HepG2 (cell line): Measurements from ENCODE around the gene SDK1. TPM values are rescaled to one million over a fixed set of nuclear protein-coding genes. Genes with fewer than 3 reads are reported as not detected.

Experiments
- ATAC-seq: fragments of 200-7000 bp; cut with Tn5 transposase; 3 replicates; pipeline ENCODE4 v1.9.1; 2020; ENCODE audit warnings: mild to moderate bottlenecking, moderate library complexity
- BruUV-seq: library from RNA; stranded (reverse); fragments of 400-500 nt; replicated peaks from 2 replicates; lab custom pipeline; 2021; lab: Mats Ljungman, UMichigan
- CTCF ChIA-PET: fragments of 300-600 bp; formaldehyde crosslinking; extraction: SDS; loops from one replicate; lab custom pipeline; 2021; ENCODE audit warnings: low total read pairs, inconsistent platforms, low intra/inter-chr PET ratio; lab: Yijun Ruan, JAX
- POLR2A ChIA-PET: fragments of 350-600 bp; sonication (Branson Sonifier 250); formaldehyde crosslinking; loops from one replicate; lab custom pipeline; 2020; ENCODE audit warnings: antibody characterized with exemption, inconsistent platforms; lab: Yijun Ruan, JAX
- DNase-seq: peaks from one replicate; pipeline ENCODE4 v3.0.0-alpha.2; 2015; ENCODE audit warnings: low spot score
- FAIRE-seq: peaks from 3 replicates; lab custom pipeline; 2011; peaks lifted over from hg19 to GRCh38; lab: Jason Lieb, UNC
- H2AFZ ChIP-seq: one replicate; pipeline ENCODE4 v1.6.1; 2011; ENCODE audit warnings: low read length, inconsistent platforms
- H3K27ac ChIP-seq: fragments of 300-600 bp; 3 replicates; pipeline ENCODE4 v1.8.0; 2011; ENCODE audit warnings: mixed run types, mild to moderate bottlenecking, mixed read lengths, low read length, inconsistent platforms; ENCODE audit not compliant: insufficient read depth; ENCODE audit errors: extremely low read length
- H3K27me3 ChIP-seq, 2 experiments: fragments of 200-600 bp in 1 of 2; 2 replicates in 1 of 2; 3 replicates in 1 of 2; pipeline versions ENCODE4 v1.6.0 to v1.8.0; 2011; ENCODE audit warnings: low read length in 2 of 2, mild to moderate bottlenecking in 2 of 2, moderate library complexity in 2 of 2, inconsistent platforms in 1 of 2; ENCODE audit not compliant: insufficient read depth in 2 of 2, control insufficient read depth in 1 of 2
- H3K36me3 ChIP-seq, 2 experiments: fragments of 200-600 bp in 1 of 2; replicated peaks in 1 of 2; 2 replicates in 1 of 2; 3 replicates in 1 of 2; pipeline versions ENCODE4 v1.5.1 to v1.8.0; 2011; ENCODE audit warnings: low read length in 2 of 2, inconsistent platforms in 1 of 2; ENCODE audit not compliant: insufficient read depth in 2 of 2, control insufficient read depth in 1 of 2
- H3K4me1 ChIP-seq: 2 replicates; pipeline ENCODE4 v1.5.1; 2012; ENCODE audit warnings: low read length, inconsistent platforms; ENCODE audit not compliant: insufficient read depth
- H3K4me2 ChIP-seq: 2 replicates; pipeline ENCODE4 v1.6.0; 2011; ENCODE audit warnings: low read depth, low read length, inconsistent platforms
- H3K4me3 ChIP-seq, 3 experiments: fragments of 200-600 bp in 1 of 3; sonication (generic), shearing (Covaris generic) in 1 of 3; replicated peaks in 1 of 3; 2 replicates each; pipeline ENCODE4 v1.5.1; 2011 to 2016; ENCODE audit warnings: low read length in 3 of 3, inconsistent platforms in 2 of 3, low read depth in 2 of 3, mild to moderate bottlenecking in 2 of 3, control low read depth in 1 of 3, mixed read lengths in 1 of 3; ENCODE audit not compliant: insufficient read depth in 1 of 3
- H3K79me2 ChIP-seq: one replicate; pipeline ENCODE4 v1.6.1; 2011; ENCODE audit warnings: low read length, inconsistent platforms; ENCODE audit not compliant: insufficient read depth
- H3K9ac ChIP-seq: 2 replicates; pipeline ENCODE4 v1.6.0; 2011; ENCODE audit warnings: mild to moderate bottlenecking, low read depth, low read length, inconsistent platforms; ENCODE audit not compliant: insufficient read depth
- H3K9me3 ChIP-seq: 2 replicates; pipeline ENCODE4 v1.5.1; 2012; ENCODE audit warnings: mild to moderate bottlenecking, low read length
- H4K20me1 ChIP-seq: 2 replicates; pipeline ENCODE4 v1.6.0; 2011; ENCODE audit warnings: inconsistent platforms, mild to moderate bottlenecking, low read length, moderate library complexity; ENCODE audit not compliant: insufficient read depth
- DPF2 ChIP-seq: sonication (generic); formaldehyde crosslinking; IDR thresholded peaks from 2 replicates; pipeline ENCODE4 v1.4.0; 2020; ENCODE audit warnings: mild to moderate bottlenecking, low read depth, missing genetic modification reagents, borderline replicate concordance
- JUN ChIP-seq: sonication (generic); formaldehyde crosslinking; IDR thresholded peaks from 2 replicates; pipeline ENCODE4 v1.4.0; 2020; ENCODE audit warnings: mild to moderate bottlenecking, missing genetic modification reagents
- MAFF ChIP-seq: IDR thresholded peaks from 2 replicates; pipeline ENCODE4 v1.6.1; 2011; ENCODE audit warnings: low read depth, low read length, improper control_type of control experiment
- PAWR ChIP-seq: sonication (generic); formaldehyde crosslinking; IDR thresholded peaks from 2 replicates; pipeline ENCODE4 v1.4.0; 2020; ENCODE audit warnings: missing genetic modification reagents, mild to moderate bottlenecking, borderline replicate concordance
- TP53 ChIP-seq: sonication (generic); formaldehyde crosslinking; conservative IDR thresholded peaks from 2 replicates; pipeline ENCODE4 v1.4.0; 2020; ENCODE audit warnings: missing genetic modification reagents
- ZBTB42 ChIP-seq: sonication (generic); formaldehyde crosslinking; IDR thresholded peaks from 2 replicates; pipeline ENCODE4 v1.5.0; 2020; ENCODE audit warnings: mild to moderate bottlenecking, missing genetic modification reagents
- ZNF24 ChIP-seq: fragments of 450-650 bp; IDR thresholded peaks from 2 replicates; pipeline ENCODE4 v1.6.1; 2017; ENCODE audit warnings: antibody characterized with exemption, mild to moderate bottlenecking
- ZNF850 ChIP-seq: sonication (generic); formaldehyde crosslinking; conservative IDR thresholded peaks from 2 replicates; pipeline ENCODE4 v1.9.0; 2021; ENCODE audit warnings: mild to moderate bottlenecking, missing genetic modification reagents
- WGBS: methylation state at CpG from one replicate; pipeline ENCODE4 v1.1.6; 2017; ENCODE audit warnings: low lambda C conversion rate; 5-methylcytosine and 5-hydroxymethylcytosine counted together
- in situ Hi-C: cut with HindIII; loops from 2 replicates; pipeline ENCODE4 v1.10.0; 2017; ENCODE audit warnings: low pct_unique_long_range_greater_than_20kb; ENCODE audit not compliant: extremely low pct_ligation_motif_present
- intact Hi-C: fragments of 100-400 bp; cut with micrococcal nuclease; formaldehyde crosslinking; loops from one replicate; pipeline ENCODE4 v1.10.0; 2022; ENCODE audit not compliant: unreplicated experiment
- polyA plus RNA-seq, 8 experiments: library from polyadenylated mRNA; depleted of rRNA in 3 of 8; stranded (reverse) in 7 of 8; unstranded in 1 of 8; fragments of >200 nt; fragmentation: Illumina TruSeq in 4 of 8; extraction: Trizol in 4 of 8; gene quantifications; 2 replicates each; pipeline versions ENCODE4 v1.2.1 to v1.2.3, GENCODE V29; 2011 to 2016; ENCODE audit warnings: low read depth in 4 of 8, missing spikeins in 1 of 8, mixed read lengths in 1 of 8; ENCODE audit not compliant: insufficient read depth in 1 of 8
- total RNA-seq, 5 experiments: library from RNA; depleted of rRNA; stranded (reverse); fragments of >200 nt; fragmentation: Illumina TruSeq; extraction: Trizol; gene quantifications; 2 replicates each; pipeline ENCODE4 v1.2.3, GENCODE V29; 2016; ENCODE audit warnings: low read depth in 1 of 5
- TF ChIP-seq, protein P1 (sequence below): sonication (generic); formaldehyde crosslinking; IDR thresholded peaks from 2 replicates; pipeline ENCODE4 v1.5.0; 2020; ENCODE audit warnings: missing genetic modification reagents
- TF ChIP-seq, protein P2 (sequence below): sonication (generic); formaldehyde crosslinking; IDR thresholded peaks from 2 replicates; pipeline ENCODE4 v1.4.0; 2020; ENCODE audit warnings: missing genetic modification reagents

SDK1 gene
- total and polyA plus RNA-seq, 2 of the 13 experiments (the other 11 are each of a cell fraction or from before 2014, with no cell fraction given), result 0.35 to 2.4 TPM

DNA sequence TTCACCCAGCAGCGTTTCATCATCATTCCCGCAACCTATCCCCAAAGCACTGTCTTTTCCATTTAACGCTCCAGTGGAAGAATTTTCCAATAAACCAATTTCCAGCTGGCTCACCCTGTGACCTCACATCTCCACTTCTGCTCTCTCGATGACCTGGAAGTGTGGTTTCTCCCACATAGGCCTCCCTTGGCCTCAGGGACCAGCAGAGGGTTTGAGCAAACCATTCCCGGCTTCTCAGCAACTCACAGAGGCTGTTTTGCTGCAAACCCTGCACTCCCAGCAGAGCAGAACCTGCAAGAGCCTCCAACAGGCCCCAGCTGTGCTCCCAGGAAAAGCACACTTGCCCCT lies 858.1 kb downstream of the SDK1 start:
- no peaks in the 10 kb centered on the region for H3K27me3 ChIP-seq
- 90% methylated on average over 5 of the region's 5 CpGs for WGBS
- FAIRE-seq (no peak), DNase-seq (no peak)
- H3K4me1 ChIP-seq, result peaks cover 19% of the 10 kb centered on the region
- no peak overlapping the region for H2AFZ ChIP-seq
- no peak overlapping the region for H3K4me3 ChIP-seq
- POLR2A ChIA-PET, result no interaction called here
- no peak overlapping the region for H3K9ac ChIP-seq
- H3K36me3 ChIP-seq, result no peaks in the 10 kb centered on the region
- no peak overlapping the region for H3K4me2 ChIP-seq
- in situ Hi-C loops, result no loop called here
- H3K27ac ChIP-seq, result no peak overlapping the region
- no peak for TF ChIP-seq MAFF
- TF ChIP-seq JUN (CRISPR knock-in tag), result no peak
- no peak for TF ChIP-seq DPF2 (CRISPR knock-in tag)
- TF ChIP-seq, protein P1, sequence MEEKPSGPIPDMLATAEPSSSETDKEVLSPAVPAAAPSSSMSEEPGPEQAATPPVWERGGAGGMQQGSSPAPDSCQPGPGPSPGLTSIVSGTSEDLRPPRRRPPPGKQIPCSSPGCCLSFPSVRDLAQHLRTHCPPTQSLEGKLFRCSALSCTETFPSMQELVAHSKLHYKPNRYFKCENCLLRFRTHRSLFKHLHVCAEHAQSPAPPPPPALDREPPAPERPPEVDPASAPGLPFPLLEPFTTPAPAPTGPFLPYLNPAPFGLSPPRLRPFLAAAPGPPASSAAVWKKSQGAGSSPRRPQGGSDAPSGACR (CRISPR knock-in tag), result no peak
- no peak for TF ChIP-seq PAWR (CRISPR knock-in tag)
- TF ChIP-seq ZBTB42, result no peak
- TF ChIP-seq ZNF24, result no peak
- no peak for TF ChIP-seq ZNF850 (CRISPR knock-in tag)
- TF ChIP-seq, protein P2, sequence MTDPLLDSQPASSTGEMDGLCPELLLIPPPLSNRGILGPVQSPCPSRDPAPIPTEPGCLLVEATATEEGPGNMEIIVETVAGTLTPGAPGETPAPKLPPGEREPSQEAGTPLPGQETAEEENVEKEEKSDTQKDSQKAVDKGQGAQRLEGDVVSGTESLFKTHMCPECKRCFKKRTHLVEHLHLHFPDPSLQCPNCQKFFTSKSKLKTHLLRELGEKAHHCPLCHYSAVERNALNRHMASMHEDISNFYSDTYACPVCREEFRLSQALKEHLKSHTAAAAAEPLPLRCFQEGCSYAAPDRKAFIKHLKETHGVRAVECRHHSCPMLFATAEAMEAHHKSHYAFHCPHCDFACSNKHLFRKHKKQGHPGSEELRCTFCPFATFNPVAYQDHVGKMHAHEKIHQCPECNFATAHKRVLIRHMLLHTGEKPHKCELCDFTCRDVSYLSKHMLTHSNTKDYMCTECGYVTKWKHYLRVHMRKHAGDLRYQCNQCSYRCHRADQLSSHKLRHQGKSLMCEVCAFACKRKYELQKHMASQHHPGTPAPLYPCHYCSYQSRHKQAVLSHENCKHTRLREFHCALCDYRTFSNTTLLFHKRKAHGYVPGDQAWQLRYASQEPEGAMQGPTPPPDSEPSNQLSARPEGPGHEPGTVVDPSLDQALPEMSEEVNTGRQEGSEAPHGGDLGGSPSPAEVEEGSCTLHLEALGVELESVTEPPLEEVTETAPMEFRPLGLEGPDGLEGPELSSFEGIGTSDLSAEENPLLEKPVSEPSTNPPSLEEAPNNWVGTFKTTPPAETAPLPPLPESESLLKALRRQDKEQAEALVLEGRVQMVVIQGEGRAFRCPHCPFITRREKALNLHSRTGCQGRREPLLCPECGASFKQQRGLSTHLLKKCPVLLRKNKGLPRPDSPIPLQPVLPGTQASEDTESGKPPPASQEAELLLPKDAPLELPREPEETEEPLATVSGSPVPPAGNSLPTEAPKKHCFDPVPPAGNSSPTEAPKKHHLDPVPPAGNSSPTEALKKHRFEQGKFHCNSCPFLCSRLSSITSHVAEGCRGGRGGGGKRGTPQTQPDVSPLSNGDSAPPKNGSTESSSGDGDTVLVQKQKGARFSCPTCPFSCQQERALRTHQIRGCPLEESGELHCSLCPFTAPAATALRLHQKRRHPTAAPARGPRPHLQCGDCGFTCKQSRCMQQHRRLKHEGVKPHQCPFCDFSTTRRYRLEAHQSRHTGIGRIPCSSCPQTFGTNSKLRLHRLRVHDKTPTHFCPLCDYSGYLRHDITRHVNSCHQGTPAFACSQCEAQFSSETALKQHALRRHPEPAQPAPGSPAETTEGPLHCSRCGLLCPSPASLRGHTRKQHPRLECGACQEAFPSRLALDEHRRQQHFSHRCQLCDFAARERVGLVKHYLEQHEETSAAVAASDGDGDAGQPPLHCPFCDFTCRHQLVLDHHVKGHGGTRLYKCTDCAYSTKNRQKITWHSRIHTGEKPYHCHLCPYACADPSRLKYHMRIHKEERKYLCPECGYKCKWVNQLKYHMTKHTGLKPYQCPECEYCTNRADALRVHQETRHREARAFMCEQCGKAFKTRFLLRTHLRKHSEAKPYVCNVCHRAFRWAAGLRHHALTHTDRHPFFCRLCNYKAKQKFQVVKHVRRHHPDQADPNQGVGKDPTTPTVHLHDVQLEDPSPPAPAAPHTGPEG (CRISPR knock-in tag), result no peak
- no peak for TF ChIP-seq TP53 (CRISPR knock-in tag)
- TF ChIP-seq, all 625 proteins: peak for 0
- intact Hi-C loops, result no loop called here
- no peaks in the 10 kb centered on the region for H3K9me3 ChIP-seq
- H3K79me2 ChIP-seq, result no peaks in the 10 kb centered on the region
- ATAC-seq, result no peak
- BruUV-seq, result no TSS peak
- no peaks in the 10 kb centered on the region for H4K20me1 ChIP-seq
- CTCF ChIA-PET, result no interaction called here
